GM21360 (cell line): ENCODE measurements around the gene C2orf49.

Experiments
- ATAC-seq: cut with Tn5 transposase; IDR thresholded peaks from one replicate; pipeline ENCODE4 v1.9.1; 2021; ENCODE audit warnings: mild to moderate bottlenecking, moderate library complexity; ENCODE audit not compliant: unreplicated experiment

The C2orf49 gene

GRCh38 chr2:105358593-105358992, 21.3 kb downstream of the C2orf49 start:
- ATAC-seq, result no peak

GRCh38 chr2:105361102-105361889, 24.0 kb downstream of the C2orf49 start:
- ATAC-seq, result no peak

- no peak for ATAC-seq
Observed at GRCh38 chr2:105362862-105363591, 25.7 kb downstream of the C2orf49 start.

DNA sequence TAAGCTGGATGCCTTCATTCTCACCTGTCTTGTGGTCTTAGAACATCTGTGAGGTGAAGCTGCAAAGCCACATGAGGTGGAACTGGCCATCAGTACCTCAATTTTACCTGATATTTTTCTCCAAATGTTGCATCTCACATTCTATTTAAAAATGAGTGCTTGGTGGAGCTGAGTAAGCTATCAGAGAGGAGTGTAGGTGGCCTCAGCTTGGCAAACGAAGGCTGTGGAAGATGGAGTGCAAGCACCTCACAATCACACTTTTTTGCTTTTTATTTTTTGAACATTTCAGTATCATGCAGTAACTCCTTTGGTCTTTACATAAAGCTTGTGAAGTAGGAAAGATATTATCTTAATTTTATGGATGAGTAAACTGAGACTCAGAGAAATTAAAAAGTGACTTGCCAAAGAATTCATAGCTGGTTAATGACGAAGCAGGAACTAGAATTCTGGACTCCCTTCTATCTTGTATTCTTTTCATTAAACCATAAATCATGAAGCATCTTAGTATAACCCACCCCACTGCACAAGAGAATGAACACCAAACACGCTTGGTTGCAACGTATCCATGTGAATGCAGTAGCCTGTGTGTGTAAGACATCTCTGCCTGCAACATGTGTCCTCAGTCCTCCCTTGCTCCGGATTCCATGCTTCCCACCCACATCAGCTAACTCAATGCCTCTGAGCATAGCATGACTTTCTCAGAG, 27.2 kb downstream of the C2orf49 start:
- no peak for ATAC-seq

DNA sequence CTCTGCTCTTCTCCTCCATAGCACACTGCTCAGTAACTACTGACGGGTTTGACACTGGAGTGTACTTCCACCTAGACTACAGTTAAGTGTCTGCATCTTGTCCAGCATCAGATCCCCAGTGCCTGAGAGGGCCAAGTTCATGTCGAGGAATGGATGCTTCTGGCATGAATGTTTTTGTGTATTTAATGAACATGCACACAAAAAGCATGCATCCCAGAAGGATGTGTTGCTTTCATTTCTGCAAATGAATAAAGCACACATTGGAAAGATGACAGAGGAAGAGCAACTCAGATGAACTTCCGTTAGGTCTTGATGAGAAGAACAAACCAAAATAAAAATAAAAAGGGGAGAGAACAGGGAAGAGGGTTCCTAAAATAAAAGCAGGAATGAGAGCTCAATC, 27.9 kb downstream of the C2orf49 start:
- ATAC-seq, result no peak

- no peak for ATAC-seq
Observed at GRCh38 chr2:105368759-105369408, 31.5 kb downstream of the C2orf49 start.

DNA sequence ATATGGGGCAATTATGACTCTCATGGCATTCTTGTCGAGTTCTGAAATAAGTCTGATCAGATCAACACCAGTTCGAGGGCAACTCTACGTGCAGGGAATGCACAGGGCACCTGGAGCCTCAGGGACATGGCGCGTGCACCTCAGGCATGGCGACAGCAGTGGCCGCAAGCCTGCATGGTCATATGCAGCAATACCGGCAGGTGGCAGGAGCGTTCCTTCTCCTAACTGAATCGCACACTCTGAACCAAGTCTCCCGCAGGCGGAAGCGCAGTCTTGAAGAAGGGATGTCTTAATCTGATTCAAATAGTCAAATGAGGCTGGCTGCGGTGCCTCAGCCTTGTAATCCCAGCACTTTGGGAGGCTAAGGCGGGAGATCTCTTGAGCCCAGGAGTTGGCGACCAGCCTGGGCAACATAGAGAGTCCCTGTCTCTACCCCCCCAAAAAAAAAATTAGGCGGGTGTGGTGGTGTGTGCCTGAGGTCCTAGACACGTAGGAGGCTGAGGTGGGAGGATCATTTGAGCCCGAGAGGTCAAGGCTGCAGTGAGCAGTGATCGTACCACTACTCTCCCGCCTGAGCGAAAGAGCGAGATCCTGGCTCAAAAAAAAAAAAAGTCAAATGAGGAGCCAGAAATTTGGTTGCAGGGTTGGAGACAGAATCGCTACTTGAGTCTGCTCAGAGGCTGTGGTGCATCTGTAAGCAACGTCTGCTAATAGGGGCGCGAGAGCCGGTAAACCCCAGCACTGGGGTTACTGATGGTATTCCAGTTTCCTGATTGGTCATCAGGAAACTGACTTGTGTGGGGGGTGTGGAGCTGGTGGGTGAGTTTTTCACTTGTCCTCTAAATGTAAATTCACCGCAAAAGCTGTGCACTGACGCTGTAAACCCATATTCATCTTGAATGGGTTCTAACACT, 32.7 kb downstream of the C2orf49 start:
- peak; percentile 91 for ATAC-seq

- no peak for ATAC-seq
Observed at GRCh38 chr2:105371156-105371555, 33.8 kb downstream of the C2orf49 start.

GRCh38 chr2:105371810-105372209, 34.5 kb downstream of the C2orf49 start:
- ATAC-seq, result no peak

DNA sequence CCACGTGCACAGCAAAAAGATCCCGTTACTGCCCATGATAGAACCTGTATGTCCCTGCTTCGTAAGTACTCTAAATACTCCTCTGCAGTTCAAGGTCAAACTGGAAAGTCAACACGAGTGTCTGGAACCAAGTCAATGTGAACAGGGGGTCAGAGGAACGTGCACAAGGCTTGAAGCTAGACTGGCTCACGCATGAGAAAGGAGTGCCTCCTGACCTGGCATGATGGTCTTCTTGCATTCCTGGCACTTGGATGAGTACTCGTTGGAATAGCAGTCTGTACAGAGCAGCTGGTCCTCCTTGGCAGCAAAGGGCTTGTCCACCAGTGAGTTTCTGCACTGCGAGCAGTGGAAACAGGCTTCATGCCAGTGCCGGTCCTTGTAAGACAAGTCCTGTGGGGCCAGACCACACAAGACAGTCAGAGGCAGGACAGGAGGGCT, 36.0 kb downstream of the C2orf49 start:
- no peak for ATAC-seq

DNA sequence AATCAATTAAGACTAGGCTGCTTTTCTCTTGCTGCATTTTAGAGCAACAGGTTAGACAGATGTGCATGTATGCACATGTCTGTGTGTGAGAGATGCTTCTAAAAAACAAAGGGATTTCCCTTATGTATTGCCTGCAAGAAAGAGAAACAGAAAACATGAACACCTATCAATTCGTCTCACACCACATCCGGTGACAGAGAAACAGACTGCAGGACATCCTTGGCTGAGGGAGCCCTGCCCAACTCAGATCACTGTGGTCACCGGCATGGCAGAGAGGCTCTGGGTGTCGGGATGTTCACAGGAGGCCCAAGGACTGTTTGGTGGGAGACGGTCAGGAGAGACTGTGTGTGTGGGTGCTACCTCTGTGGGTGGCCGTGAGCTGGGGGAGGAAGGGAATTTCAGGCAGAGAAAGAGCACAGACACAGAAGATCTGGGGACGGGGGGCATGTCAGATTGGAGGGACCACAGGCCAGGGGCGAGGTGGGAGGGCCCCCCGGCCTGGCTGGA, 36.6 kb downstream of the C2orf49 start:
- peak; percentile 83 for ATAC-seq

DNA sequence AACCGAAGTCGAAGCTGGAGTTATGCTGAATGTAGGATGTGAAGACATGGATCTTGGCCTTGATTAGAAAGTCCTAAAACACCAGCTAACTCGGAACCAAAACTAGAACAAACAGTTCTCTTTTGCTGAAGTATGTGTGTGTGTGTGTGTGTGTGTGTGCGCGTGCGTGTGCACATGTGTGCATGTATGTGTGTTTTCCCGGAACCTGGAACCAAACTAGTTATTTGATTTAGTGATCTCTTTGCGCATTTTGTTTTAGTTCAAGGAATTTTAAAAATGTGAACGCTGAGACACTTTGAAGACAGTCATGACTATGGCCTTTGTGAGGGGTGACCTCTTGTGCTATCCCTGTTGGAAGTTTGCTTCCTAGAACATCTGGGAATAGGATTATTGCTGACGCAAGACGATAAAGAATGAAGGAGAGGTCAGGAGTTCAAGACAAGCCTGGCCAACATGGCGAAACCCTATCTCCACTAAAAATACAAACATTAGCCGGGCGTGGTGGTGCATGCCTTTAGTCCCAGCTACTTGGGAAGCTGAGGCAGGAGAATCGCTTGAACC, 37.7 kb downstream of the C2orf49 start:
- no peak for ATAC-seq

GRCh38 chr2:105376010-105376409, 38.7 kb downstream of the C2orf49 start:
- ATAC-seq, result no peak

DNA sequence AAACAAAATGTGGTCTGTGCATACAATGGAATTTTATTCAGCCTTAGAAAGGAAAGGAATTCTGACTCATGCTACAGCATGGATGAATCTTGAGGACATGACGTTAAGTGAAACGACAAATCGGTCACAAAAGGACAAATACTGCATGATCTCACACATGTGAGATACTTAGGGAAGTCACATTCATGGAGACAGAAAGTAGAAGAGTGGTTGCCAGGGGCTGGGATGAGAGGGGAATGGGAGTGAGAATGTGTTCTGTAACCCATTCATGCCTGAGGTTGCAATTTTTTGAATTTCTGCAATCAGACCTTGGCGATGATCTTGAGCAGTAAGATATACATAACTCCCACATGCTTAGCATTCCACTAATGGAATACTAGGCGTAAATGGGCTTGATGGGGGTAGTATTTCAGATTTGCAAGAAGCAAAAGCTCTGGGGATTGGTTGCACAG, 39.5 kb downstream of the C2orf49 start:
- no peak for ATAC-seq

DNA sequence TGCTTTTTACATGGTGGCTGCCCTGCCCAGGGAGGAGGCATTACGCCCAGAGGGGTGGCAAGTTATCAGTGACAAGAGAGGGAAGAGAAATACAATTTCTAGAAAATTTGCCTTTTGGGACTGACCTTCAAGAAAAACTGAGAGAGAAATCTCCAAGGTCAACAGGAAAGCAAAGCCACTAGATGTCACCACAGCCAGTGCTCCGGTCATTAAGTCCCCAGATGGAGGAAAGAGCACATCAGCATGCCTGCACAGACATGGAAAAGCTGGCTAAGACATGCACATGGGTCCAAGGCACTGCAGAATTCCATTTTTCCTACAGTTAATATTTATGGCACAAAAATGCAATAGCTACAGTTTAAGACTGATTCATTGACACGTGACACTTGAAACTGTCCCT, 40.5 kb downstream of the C2orf49 start:
- no peak for ATAC-seq

GRCh38 chr2:105378276-105378840, 41.0 kb downstream of the C2orf49 start:
- no peak for ATAC-seq

DNA sequence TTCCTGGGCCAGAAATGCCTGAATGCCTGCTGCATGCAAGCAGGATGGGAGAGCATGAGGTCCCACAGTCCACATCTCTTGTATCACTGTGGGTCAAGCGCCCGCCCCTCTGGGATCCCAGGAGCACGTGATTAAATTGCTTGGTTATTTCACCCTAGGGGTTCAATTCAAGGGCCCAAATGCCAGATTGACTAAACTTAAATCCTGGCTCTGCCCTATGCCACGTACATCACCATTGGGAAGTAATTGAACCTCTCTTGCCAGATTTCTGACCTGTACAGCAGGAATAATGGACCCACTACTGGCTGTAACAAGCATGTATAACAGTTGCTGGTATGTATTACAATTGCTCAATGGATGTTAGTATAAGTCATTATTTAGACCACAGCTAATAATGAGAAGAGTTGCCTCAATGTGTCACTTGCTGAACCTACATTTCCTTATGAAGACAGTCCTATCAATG, 41.6 kb downstream of the C2orf49 start:
- no peak for ATAC-seq

DNA sequence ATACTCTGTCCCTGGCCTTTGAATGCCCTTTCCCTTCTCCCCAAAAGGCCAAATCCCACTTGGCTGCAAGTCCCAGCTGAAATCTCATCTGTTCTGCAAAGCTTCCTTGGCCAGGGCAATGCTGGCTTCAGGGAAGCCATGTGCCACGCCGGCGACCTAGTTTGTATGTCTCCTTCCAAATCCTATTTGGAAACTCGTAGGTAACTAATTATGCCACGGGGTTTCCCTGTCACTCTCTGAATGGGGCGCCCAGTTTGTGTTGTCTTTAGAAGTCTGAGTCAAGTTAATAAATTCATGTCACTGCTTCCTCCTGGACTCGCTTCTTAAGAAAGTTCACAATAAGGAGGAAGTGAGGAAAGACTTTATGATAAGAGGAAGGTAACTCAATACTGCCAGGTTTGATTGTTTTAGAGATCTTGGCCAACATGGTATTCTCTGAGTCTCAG, 42.4 kb downstream of the C2orf49 start:
- ATAC-seq, result no peak
